Measurements from ENCODE around the gene GINS2. TPM values are rescaled to one million over a fixed set of nuclear protein-coding genes. Genes with fewer than 3 reads are reported as not detected.
A peak's percentile ranks its signal among the peaks of the same experiment; 100 is the strongest.

Gene GINS2
- total and polyA plus RNA-seq, 2 donors (not counting 1 experiment from before 2014, with no cell fraction given): 1.8 to 5.5 TPM

- H3K36me3 ChIP-seq (ENCODE audit: control insufficient read depth, insufficient read depth, low read length): no peaks in the 10 kb centered on the region
- H4K20me1 ChIP-seq (ENCODE audit: control insufficient read depth, extremely low read depth, insufficient read depth, low read length): no peaks in the 10 kb centered on the region
- H3K4me1 ChIP-seq (ENCODE audit: control insufficient read depth, extremely low read depth, insufficient read depth, low read length): no peaks in the 10 kb centered on the region
- no peaks in the 10 kb centered on the region for H3K9me3 ChIP-seq (ENCODE audit: control insufficient read depth, insufficient read depth, low read depth, low read length)
- H2AFZ ChIP-seq (ENCODE audit: low read length): no peak overlapping the region
- DNase-seq (ENCODE audit: low read depth in 2 of 2): peak in 1 of 2 donors; percentile 61
- TF ChIP-seq, protein P1, sequence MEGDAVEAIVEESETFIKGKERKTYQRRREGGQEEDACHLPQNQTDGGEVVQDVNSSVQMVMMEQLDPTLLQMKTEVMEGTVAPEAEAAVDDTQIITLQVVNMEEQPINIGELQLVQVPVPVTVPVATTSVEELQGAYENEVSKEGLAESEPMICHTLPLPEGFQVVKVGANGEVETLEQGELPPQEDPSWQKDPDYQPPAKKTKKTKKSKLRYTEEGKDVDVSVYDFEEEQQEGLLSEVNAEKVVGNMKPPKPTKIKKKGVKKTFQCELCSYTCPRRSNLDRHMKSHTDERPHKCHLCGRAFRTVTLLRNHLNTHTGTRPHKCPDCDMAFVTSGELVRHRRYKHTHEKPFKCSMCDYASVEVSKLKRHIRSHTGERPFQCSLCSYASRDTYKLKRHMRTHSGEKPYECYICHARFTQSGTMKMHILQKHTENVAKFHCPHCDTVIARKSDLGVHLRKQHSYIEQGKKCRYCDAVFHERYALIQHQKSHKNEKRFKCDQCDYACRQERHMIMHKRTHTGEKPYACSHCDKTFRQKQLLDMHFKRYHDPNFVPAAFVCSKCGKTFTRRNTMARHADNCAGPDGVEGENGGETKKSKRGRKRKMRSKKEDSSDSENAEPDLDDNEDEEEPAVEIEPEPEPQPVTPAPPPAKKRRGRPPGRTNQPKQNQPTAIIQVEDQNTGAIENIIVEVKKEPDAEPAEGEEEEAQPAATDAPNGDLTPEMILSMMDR (conservative IDR thresholded peaks at IDR 0.05 in 1 of 2, IDR thresholded peaks at IDR 0.05 in 1 of 2; ENCODE audit: low read depth in 1 of 2, low read length in 2 of 2): no peak
- TF ChIP-seq EZH2 (IDR thresholded peaks at IDR 0.05; ENCODE audit: low read length, missing control alignments): no peak
- no peak overlapping the region for H3K9ac ChIP-seq (ENCODE audit: insufficient read depth, low read length)
- H3K27ac ChIP-seq (ENCODE audit: insufficient read depth, low read length): no peak overlapping the region
- no peak overlapping the region for H3K4me3 ChIP-seq (replicated peaks in 1 of 4; ENCODE audit: control extremely low read depth in 1 of 4, insufficient read depth in 1 of 4, low read depth in 3 of 4, low read length in 4 of 4)
- H3K27me3 ChIP-seq (ENCODE audit: control insufficient read depth, insufficient read depth, low read length): no peaks in the 10 kb centered on the region
- no peak overlapping the region for H3K4me2 ChIP-seq (ENCODE audit: extremely low read depth, insufficient read depth, low read length)
- no peaks in the 10 kb centered on the region for H3K79me2 ChIP-seq (ENCODE audit: control insufficient read depth, insufficient read depth, low read length)
Observed at GRCh38 chr16:85733155-85733838, 44.5 kb upstream of the GINS2 start.

- Histone ChIP-seq H3K4me3 (replicated peaks in 1 of 4; ENCODE audit: control extremely low read depth in 1 of 4, insufficient read depth in 1 of 4, low read depth in 3 of 4, low read length in 4 of 4) (no peak overlapping the region), H3K79me2 (ENCODE audit: control insufficient read depth, insufficient read depth, low read length) (no peaks in the 10 kb centered on the region), H3K36me3 (ENCODE audit: control insufficient read depth, insufficient read depth, low read length) (no peaks in the 10 kb centered on the region), H3K9me3 (ENCODE audit: control insufficient read depth, insufficient read depth, low read depth, low read length) (no peaks in the 10 kb centered on the region), H3K9ac (ENCODE audit: insufficient read depth, low read length) (no peak overlapping the region), H3K4me1 (ENCODE audit: control insufficient read depth, extremely low read depth, insufficient read depth, low read length) (no peaks in the 10 kb centered on the region), H3K27me3 (ENCODE audit: control insufficient read depth, insufficient read depth, low read length) (no peaks in the 10 kb centered on the region), H3K4me2 (ENCODE audit: extremely low read depth, insufficient read depth, low read length) (no peak overlapping the region), H3K27ac (ENCODE audit: insufficient read depth, low read length) (no peak overlapping the region), H4K20me1 (ENCODE audit: control insufficient read depth, extremely low read depth, insufficient read depth, low read length) (no peaks in the 10 kb centered on the region), H2AFZ (ENCODE audit: low read length) (no peak overlapping the region)
- TF ChIP-seq, protein P1 (conservative IDR thresholded peaks at IDR 0.05 in 1 of 2, IDR thresholded peaks at IDR 0.05 in 1 of 2; ENCODE audit: low read depth in 1 of 2, low read length in 2 of 2): no peak
- no peak for TF ChIP-seq EZH2 (IDR thresholded peaks at IDR 0.05; ENCODE audit: low read length, missing control alignments)
- no peak for DNase-seq (ENCODE audit: low read depth in 2 of 2)
Observed at GRCh38 chr16:85731179-85731578, 42.4 kb upstream of the GINS2 start.

DNA sequence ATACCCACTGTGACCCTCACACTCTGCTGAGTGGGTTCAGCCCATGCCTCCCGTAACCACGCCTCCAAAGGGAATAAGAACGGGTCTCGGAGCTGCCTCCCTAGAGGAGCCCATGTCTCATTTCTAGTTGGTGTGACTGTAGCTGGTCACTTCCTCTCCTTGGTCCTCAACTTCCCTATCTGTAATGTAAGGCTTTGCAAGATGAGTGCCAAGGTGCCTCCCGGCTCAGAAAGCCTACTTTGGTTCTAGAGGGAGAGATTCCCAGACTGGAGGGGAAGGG lies 41.4 kb upstream of the GINS2 start:
- Histone ChIP-seq H3K27ac (ENCODE audit: insufficient read depth, low read length) (no peak overlapping the region), H3K79me2 (ENCODE audit: control insufficient read depth, insufficient read depth, low read length) (no peaks in the 10 kb centered on the region), H3K4me3 (replicated peaks in 1 of 4; ENCODE audit: control extremely low read depth in 1 of 4, insufficient read depth in 1 of 4, low read depth in 3 of 4, low read length in 4 of 4) (no peak overlapping the region), H3K9ac (ENCODE audit: insufficient read depth, low read length) (no peak overlapping the region), H3K4me2 (ENCODE audit: extremely low read depth, insufficient read depth, low read length) (no peak overlapping the region), H3K36me3 (ENCODE audit: control insufficient read depth, insufficient read depth, low read length) (no peaks in the 10 kb centered on the region), H4K20me1 (ENCODE audit: control insufficient read depth, extremely low read depth, insufficient read depth, low read length) (no peaks in the 10 kb centered on the region), H3K4me1 (ENCODE audit: control insufficient read depth, extremely low read depth, insufficient read depth, low read length) (no peaks in the 10 kb centered on the region), H2AFZ (ENCODE audit: low read length) (no peak overlapping the region), H3K27me3 (ENCODE audit: control insufficient read depth, insufficient read depth, low read length) (no peaks in the 10 kb centered on the region), H3K9me3 (ENCODE audit: control insufficient read depth, insufficient read depth, low read depth, low read length) (no peaks in the 10 kb centered on the region)
- no peak for DNase-seq (ENCODE audit: low read depth in 2 of 2)
- TF ChIP-seq EZH2 (IDR thresholded peaks at IDR 0.05; ENCODE audit: low read length, missing control alignments): no peak
- TF ChIP-seq, protein P1 (conservative IDR thresholded peaks at IDR 0.05 in 1 of 2, IDR thresholded peaks at IDR 0.05 in 1 of 2; ENCODE audit: low read depth in 1 of 2, low read length in 2 of 2): no peak

Data from fibroblast of lung (primary cell).